Esophagus muscularis mucosa (tissue), 4 donors: ENCODE results near the gene PRR4.

Source experiments
- EP300 ChIP-seq: sonication (generic); formaldehyde crosslinking; IDR thresholded peaks from one replicate; pipeline ENCODE4 v1.6.1; 2017; ENCODE audit warnings: antibody characterized with exemption
- POLR2A ChIP-seq: fragments of 450-650 bp; IDR thresholded peaks from one replicate; pipeline ENCODE4 v1.6.1; 2017; ENCODE audit warnings: antibody characterized with exemption, moderate library complexity, mild to moderate bottlenecking, low read depth
- POLR2AphosphoS5 ChIP-seq, 2 donors: sonication (generic); formaldehyde crosslinking; IDR thresholded peaks; one replicate each; pipeline ENCODE4 v1.6.1; 2017; ENCODE audit warnings: antibody characterized with exemption in 2 of 2
- TF ChIP-seq, protein P1 (sequence below), 3 experiments: fragments of 200-600 bp in 2 of 3; fragments of 450-650 bp in 1 of 3; sonication (generic) in 2 of 3; IDR thresholded peaks; one replicate each; pipeline ENCODE4 v1.5.1; 2017 to 2019; ENCODE audit warnings: antibody characterized with exemption in 3 of 3, mild to moderate bottlenecking in 2 of 3, moderate library complexity in 1 of 3

DNA sequence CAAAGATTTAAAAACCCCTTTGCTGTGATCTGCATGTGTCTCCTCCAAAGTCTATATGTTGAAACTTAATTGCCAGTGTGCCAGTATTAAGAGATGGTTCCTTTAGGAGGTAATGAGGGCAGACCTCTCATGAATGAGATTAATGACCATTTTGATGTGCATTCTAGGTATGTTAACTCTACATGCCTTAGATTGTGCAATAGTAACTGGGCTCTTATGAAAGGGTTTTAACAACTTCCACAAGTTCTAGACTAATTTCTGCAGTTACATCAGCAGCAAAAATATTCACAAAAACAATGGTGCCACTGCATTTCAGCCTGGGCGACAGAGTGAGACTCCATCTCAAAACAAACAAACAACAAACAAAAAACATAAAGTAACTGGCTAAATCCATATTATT, 19.3 kb downstream of the PRR4 start:
- TF ChIP-seq, protein P1, sequence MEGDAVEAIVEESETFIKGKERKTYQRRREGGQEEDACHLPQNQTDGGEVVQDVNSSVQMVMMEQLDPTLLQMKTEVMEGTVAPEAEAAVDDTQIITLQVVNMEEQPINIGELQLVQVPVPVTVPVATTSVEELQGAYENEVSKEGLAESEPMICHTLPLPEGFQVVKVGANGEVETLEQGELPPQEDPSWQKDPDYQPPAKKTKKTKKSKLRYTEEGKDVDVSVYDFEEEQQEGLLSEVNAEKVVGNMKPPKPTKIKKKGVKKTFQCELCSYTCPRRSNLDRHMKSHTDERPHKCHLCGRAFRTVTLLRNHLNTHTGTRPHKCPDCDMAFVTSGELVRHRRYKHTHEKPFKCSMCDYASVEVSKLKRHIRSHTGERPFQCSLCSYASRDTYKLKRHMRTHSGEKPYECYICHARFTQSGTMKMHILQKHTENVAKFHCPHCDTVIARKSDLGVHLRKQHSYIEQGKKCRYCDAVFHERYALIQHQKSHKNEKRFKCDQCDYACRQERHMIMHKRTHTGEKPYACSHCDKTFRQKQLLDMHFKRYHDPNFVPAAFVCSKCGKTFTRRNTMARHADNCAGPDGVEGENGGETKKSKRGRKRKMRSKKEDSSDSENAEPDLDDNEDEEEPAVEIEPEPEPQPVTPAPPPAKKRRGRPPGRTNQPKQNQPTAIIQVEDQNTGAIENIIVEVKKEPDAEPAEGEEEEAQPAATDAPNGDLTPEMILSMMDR (IDR thresholded peaks at IDR 0.05): no peak
- TF ChIP-seq POLR2A (no peak), EP300 (no peak), POLR2AphosphoS5 (IDR thresholded peaks at IDR 0.05) (no peak)
